ENCODE measurements around the gene FAIM2.

Gene FAIM2

GRCh38 chr12:49824416-49824815, 79.3 kb downstream of the FAIM2 start:
- DNase-seq (ENCODE audit: low spot score), result no peak

GRCh38 chr12:49823951-49824350, 79.7 kb downstream of the FAIM2 start:
- DNase-seq (ENCODE audit: low spot score), result no peak

GRCh38 chr12:49823350-49823749, 80.3 kb downstream of the FAIM2 start:
- DNase-seq (ENCODE audit: low spot score), result no peak

GRCh38 chr12:49821373-49822287, 82.1 kb downstream of the FAIM2 start:
- DNase-seq (ENCODE audit: low spot score), result no peak

- DNase-seq (ENCODE audit: low spot score), result no peak
Observed at GRCh38 chr12:49819786-49820185, 83.9 kb downstream of the FAIM2 start.

- no peak for DNase-seq (ENCODE audit: low spot score)
Observed at GRCh38 chr12:49818241-49818895, 85.3 kb downstream of the FAIM2 start.

Measured in COLO829 (cell line).